ENCODE results near the gene AVPR1B.

AVPR1B gene

DNA sequence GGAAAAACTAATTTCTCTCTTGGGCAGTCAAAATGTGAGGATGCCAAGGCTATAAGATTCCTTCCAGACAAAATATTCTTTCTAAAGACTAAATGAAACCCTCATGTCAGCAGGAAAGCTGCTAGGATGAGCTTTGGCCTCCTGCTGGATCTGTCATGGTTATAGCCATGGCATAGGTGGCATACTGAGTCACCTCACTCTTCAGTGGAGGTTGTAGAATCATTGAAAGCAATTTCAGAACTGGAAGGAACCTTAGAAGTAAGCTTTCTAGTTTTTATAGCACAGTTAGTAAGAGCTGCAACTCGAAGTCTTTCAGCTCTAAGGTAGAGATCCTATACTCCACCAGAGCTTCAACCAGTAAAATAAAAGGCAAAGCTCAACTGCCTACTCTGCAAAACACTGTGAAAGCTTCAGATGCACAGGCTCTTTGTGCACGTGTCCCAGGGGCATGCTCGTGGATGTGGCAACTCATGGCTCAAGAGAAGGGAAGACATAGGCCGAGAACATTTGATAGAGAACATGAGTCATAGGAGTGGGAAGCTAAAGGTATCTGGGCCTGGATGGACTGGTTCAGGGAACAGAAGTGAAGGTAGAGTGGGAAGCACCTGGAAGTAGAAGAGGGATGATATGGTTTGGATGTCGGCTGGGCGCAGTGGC, 5.8 kb downstream of the AVPR1B start:
- no peak for DNase-seq

DNA sequence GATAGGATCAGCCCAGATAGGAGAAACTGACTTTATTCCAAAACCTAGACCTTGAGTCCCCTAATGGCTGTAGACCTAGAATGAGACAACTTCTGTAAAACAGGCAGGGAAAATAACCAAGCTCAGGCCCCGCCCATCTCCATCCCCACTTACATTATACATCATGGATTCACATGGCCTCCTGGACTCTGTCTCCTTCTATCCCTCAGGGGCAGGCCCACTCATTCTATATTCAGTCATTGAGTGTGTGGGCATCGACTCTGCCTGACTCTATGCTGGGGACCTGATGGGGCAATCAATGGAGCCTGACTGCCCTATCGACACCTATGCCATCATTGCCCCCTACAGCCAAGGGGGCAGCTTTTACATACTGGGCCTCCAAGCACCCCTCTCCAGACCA, 6.4 kb downstream of the AVPR1B start:
- DNase-seq = no peak

DNA sequence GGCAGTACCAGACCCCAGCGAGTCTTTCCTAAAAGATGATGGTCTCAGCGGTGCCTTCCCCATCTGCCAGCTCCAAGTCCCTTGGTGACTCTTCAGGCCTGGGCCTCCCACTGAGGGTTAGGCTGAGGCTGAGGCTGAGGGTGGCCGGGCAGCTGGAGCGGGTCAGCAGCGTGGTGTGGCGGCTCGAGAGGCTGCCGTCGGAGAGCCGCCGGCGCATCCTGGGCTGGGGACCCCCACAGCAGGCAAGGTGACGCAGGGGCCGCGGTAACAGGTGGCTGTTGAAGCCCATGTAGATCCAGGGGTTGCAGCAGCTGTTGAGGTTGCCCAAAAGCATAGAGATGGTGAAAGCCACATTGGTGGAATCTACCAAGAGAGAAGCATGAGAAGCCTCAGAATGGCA, 7.0 kb downstream of the AVPR1B start:
- DNase-seq = no peak

DNA sequence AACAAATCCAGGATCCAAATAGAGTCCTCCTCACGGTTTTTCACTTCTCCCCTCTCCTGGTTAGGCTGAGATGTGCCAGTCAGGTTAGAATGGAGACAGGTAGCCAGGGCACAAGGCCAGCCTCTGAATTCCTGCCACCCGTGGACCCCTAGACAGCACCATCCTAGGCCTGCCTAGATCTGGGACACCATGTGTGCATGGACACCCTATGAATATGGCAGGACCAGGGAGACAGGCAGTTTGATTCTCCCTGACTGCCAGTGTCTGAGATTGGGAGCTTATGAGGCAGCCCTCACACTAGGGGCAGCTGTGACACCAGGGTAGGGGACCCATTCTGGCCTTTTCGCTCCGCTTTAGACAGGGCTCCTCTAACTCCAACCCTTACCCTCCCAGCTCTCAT, 7.5 kb downstream of the AVPR1B start:
- no peak for DNase-seq

DNA sequence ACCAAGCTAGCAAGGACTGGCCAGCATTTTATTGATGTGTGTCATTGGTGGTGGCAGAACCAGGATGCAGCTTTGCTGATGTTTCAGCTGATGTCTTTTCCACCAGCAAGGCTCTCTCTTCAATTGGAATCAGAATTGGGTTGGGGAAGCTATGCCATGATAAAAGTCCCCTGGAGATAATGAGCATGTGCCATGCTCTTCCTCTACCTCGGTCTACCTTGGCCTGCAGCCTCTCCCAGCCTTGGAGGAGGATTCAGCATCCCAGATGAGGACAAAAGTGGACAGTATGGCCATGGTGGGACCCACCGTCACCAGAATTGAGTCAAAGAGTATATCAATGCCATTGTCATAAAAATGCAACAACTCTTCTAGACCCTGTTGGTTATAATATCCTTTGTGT, 8.6 kb downstream of the AVPR1B start:
- DNase-seq = no peak

DNA sequence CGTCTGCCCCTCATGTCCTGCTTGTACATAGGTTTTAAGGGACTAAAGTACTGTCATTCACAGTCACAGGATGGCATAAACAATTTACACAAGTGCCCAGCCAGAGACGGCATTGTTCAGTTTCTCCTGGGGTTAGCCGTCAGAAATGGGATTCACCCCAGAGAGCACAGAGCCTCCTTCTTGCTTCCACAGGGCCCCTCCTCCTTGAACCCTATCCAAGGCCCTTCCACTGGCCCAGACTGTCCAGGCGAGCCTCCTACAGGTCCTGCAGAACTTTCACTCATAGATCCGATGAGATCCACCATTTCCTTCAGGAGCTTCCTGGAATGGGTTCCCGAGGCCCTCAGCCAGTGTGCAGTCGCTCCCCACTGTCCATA, 10.0 kb downstream of the AVPR1B start:
- no peak for DNase-seq

DNA sequence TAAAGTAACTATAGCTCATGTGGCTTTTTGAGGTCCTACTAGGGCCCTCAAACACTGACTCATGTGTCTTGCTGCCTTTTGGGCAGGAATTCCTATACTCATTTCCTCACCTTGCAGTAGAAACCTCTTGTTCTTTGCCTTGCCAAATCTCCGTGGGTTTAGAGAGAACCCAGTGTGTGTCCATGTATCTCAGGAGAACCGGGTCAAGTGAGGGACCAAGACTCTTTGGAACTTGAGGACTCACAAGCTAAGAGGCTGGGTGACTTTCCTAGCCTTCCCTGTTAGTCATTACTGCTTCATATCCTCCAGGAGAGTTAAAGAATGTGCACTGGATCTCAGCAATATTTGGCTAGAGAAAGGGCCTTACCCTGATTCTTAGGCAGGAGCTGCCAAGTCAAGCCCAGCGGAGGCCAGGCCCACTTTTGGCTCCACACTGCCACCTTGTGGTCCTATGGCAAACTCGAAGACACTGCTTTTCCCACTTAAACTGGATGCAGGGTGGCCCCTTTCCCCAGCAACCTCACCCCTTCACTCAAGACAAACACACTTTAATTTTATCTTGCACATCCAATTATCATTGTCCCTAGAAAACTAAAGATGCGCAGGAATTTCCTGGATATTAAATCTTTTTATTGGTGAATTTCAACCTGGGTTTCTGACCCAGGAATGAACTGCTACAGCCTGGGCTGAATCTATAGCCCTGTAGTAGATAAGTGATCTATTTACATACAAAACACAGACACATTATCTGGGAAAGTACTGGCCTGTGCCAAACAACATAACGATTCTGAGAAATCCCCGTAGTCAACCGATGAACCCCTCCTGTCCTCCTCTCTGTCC, 10.6 kb downstream of the AVPR1B start:
- DNase-seq = peak; percentile 51

DNA sequence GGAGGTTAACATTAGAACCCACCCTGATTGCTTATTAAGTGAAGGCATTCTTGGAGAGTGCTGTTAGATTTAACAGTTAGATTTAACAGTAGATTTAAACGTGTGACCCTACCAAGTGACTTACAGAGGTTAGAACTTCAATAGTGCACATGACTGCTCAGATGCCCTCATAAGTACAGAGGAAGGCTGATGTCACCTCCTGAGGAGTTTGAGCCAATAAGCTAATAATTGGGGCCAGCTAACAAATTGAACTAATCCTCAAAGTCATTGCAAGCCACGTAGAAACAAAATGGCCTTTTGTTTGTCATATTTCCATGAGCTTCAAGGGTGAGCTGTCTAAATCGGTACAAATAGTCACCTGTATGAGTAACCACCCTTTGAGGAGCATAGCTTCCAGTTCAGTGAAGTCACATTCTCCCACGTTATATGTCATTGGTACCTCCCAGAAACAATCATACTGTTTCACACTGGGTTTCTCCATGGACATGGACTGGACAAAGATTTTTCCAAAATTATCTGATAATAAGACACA, 11.7 kb downstream of the AVPR1B start:
- DNase-seq = no peak

DNA sequence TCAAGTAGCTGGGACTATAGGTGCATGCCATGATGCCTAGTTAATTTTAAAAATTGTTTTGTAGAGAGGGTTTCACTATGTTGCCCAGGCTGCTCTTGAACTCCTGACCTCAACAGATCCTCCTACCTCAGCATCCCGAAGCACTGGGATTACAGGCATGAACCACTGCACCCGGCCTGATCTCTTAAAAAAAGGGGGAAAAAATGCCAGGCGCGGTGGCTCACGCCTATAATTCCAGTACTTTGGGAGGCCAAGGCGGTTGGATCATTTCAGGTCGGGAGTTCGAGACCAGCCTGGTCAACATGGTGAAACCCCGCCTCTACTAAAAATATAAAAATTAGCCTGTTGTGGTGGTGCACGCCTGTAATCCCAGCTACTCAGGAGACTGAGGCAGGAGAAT, 13.2 kb downstream of the AVPR1B start:
- DNase-seq = no peak

DNA sequence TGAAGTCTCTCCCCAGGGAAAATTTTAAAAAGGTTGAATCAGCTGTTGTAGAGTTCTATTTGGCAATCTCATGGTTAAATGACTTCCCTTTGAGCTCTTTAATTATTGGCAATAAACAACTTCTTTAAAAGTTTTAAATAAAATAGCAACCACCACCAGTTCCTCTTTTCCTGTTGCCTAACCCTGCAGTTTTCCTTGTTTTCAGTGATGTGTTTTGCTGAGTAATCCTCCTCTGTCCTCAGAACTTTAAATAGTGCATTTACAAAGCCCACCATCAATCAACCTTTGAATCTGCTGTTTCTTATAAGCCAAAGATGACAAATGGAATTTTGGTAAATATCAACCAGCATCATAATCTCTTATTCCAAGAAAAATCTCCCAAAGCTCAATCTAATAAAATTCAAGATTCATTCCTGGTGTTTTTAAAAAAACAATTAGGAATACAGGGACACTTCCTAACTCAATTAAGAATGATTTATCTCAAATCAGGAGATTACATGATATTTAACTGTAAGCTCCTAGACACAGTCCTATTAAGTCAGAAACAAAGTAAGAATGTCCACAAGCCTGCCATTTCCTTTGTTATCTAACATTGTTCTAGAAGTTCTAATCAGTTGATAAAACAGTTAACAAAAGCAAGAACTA, 14.8 kb downstream of the AVPR1B start:
- DNase-seq = no peak

DNA sequence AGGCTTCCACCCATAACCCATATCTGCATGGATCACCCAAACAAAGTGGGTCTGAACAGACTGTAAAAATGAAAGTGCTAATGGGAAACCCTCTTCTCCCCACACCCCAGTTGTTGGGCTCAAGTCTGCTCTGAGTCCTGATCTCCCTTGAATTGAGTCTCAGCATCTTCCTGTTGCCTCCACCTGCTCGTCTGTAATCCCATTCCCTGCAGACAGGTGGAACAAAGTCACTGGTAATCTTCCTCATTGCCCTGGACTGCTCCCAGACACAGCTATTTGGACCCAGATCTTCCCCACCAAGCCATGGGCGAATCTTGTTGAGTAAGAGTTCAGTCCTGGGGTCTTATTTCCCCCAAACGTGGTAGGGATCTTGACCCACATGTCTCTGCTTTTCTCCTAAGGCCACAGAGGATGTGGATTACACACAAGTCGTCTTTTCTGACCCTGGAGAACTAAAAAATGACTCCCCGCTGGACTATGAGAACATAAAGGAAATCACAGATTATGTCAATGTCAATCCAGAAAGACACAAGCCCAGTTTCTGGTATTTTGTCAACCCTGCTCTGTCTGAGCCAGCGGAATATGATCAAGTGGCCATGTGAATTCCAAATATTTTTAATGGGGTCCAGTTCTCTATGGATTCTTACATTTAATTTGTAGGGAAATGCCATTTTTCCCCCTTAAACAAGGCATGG, 15.7 kb downstream of the AVPR1B start:
- DNase-seq = no peak

DNA sequence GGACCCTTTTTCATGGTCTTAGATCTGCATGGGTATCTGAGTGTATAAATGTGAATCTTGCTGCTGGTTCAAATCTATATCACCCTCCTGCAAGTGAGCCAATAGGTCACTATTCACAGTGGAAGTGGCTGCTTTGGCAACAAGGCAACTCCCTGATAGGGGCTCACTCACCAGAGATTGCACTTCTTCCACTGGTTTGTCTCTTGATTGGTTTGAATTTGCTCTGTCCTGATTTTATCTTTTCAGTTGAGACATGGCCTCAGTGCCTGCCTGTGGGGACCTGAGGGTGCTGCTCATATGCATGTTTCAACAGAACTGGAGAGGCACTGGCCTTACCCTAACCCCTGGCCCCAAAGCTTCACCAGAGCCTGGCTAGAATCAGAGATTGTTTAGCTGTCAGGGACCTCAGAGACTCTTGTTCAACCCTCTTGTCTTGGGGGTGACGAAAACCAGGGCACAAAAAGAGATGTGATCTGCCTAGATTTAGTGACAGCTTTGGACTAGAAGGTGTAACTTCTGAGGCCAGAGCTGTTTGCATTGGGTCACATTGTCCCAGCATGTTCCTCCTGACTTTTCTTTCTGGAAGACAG, 16.9 kb downstream of the AVPR1B start:
- no peak for DNase-seq

DNA sequence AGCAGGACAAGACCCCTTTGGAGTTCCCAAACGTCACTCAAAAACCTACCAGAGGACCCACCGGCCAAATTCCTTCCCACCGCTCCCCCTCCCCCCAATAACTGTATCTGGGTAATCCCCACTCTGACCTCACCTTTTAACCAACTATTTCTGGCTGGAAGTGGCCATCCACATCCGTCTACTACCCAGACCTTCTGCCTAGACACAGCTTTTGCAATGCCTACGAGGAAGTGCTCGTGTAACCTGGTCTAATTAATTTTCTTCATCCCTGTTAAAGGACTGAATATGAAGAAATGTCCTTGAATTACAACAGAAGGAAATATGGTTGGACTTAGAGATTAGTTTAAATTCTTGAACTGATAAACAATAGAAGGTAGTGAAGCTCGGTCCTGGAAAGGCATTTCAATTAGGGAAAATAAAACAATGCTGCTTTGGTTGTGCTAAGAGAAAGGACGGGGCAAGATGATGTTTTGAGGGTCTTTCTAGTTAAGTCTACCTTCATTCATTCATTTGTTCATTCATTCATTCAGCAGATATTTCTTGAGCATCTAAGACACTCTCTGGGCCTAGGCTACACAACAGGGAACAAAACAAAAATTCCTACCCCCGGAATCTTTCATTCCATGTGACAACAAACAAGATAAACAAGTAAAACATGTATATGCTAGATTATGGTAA, 18.8 kb downstream of the AVPR1B start:
- no peak for DNase-seq

DNA sequence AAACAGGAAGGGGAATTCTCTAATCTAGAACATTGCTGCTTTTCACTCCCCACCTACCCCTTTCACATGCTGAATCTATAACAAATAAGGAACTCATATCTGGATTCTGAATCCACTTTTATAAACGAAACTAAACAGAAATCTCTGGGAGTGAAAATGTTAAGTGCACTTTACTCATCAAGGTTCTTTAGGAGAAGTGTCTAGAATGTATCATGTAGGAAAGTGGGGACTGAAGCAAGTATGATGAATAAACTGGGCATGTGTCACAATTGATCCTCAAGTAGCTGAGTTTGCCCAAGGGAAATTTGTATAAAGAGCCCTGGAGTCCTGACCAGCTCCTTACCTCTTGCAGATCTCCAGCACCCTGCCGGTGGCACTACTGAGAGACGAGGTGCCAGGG, 19.8 kb downstream of the AVPR1B start:
- DNase-seq = no peak

DNA sequence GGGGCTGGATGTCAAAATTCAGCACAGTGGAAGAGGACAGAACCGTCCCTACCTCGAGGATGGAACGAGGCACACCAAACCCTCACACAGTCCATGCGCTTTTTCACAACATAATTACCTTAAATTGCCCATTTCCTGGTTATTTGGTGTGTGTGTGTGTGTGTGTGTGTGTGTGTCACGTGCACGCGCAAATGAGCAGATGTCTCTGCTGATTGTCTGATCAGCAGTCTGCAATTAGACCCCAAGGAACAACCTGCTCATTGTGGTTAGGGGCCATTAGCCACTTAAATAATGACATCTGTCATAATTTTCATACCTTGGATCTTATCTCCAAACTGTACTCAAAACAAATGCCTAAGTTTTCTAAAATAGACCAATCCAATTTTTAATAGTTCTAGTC, 23.2 kb downstream of the AVPR1B start:
- peak; percentile 73 for DNase-seq

DNA sequence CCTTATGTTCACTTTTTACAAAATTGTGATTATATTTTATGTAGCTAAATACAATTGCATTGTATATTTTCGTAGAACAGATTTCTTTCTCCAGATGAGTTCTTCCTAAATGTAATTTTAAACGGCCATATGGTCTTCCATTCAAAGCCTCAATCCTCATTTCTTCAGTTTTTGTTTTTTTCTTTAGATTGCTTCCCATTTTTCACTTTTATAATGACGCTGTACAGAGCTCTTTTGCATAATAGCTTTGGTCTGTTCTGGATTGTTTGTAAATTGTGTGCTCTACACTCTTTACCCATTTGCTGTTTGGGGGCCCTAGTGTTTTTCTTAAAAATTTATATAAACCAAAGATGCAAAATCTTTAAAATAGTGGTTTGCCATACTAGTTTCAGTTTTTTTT, 27.8 kb downstream of the AVPR1B start:
- DNase-seq = no peak

DNA sequence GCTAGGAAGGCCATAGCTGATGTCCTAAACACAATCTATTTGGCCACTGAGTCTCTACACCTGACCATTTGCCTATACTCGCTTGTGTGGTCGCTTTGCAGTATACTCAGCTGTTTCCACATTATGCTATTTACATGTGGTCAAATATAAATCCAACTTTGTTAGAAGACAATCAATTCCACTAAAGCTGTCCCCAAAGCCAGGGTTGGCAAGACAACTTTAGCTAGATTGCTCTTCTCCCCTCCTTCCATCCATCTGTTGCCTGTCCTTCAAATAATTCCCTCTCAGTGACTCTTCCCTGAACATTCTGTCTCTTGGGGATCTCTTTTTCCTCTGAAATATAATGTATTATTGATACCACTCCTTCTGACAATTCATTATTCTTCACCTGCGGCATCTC, 30.1 kb downstream of the AVPR1B start:
- DNase-seq = no peak

DNA sequence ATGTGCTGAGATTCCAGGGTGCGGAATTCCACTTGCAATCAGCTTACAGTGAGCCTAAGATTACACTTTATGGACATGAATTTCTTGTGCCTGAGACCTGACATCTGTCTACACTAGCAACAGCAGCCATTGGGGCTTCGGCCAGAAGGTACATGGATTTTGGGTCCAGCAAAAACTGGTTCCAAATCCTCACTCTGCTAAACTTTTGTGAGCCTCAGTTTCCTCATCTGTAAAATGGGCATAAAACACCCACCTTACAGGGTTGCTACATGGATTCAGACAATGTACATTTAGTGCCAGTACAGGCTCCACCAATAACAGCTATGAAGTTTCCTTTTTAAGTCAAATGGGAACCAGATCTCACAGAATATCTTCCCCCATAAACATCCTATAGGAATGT, 33.4 kb downstream of the AVPR1B start:
- DNase-seq = no peak

DNA sequence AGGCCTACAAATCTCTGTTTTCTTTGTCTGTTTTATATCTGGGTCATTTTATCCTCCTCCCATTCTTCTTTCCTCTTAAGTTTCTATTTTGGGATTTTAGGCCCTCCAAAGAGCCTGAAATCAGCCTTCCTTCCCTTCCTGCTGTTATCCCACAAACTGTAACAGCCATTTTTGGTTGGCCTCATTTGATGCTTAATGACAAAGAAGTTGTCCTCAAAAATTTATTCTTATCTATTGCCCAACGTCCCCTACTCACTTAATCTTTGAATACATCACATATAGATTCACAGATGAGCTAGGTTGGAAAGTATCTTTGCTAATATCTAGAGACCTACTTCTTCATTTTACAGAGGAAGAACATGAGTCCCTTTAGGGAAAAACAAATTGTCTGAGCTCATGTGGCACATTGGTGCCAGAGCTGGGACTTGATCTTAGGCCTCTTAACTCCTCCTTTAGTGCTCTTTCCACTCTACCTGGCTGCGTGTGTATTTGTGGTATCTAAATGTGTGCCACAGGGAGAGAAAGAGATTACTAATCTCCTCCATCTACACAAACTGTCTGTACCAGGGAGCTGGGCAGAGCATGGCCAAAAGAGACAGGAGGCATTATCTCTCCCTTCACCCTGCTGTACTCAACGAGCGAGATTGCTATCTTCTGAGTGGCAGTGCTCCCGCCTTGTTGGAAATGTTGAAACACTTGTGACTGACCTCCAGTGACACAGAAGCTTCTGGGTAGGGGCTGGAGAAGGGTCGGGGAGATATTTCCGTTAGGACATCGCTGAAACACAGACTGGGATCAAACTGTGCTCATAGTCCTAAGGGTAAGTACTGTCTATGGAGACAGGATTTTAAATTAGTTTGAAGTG, 34.1 kb downstream of the AVPR1B start:
- DNase-seq = no peak

DNA sequence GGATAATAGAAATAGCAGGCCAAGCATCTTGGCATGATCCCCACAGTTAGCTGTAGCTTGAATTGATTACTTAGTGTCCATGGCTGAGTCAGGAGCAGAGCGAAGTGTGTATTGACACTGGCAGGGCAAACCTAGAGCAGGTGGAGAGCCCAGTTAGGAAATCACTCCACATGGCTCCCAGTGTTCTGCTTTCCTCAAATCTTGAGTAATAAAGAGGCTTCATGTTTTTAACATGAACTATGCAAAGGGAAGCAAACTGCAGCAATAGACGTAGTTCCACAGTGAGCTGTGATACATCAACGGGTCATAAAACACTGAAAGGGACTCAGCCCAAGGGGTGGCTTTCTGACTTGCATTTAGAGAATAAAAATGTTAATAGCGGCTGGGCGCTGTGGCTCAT, 35.3 kb downstream of the AVPR1B start:
- DNase-seq = no peak

Data from NCI-H2081 treated with DMSO at 0.1 percent for 48 hours (cell line).